ENCODE data around the gene SLAMF7.
A peak's percentile ranks its signal among the peaks of the same experiment; 100 is the strongest.
"Not testable (repeated sequence)": the region's sequence is repeated elsewhere in the genome, so short reads cannot be mapped to it uniquely, and the experiment has no call there.

Gene SLAMF7

GRCh38 chr1:160739098-160739511 is at the start of gene SLAMF7:
Gene SLAMF7, plus strand, starts transcription at chr1:160739247. Its CDS starts 55 bp downstream, at chr1:160739302.
- peak; percentile 30 to 34 for DNase-seq (ENCODE audit: low read depth in 2 of 2)

GRCh38 chr1:160692390-160692789 is 46.7 kb upstream of the SLAMF7 start:
- not testable (repeated sequence) for DNase-seq (ENCODE audit: low read depth in 2 of 2)

- DNase-seq (ENCODE audit: low read depth in 2 of 2): no peak
These were observed 36.9 kb upstream of the SLAMF7 start for GRCh38 chr1:160702100-160702499.

- no peak for DNase-seq (ENCODE audit: low read depth in 2 of 2)
These were observed 34.8 kb upstream of the SLAMF7 start for GRCh38 chr1:160704250-160704649.

- not testable (repeated sequence) for DNase-seq (ENCODE audit: low read depth in 2 of 2)
These were observed 33.8 kb upstream of the SLAMF7 start for GRCh38 chr1:160705212-160705621.

- no peak for DNase-seq (ENCODE audit: low read depth in 2 of 2)
These were observed 33.3 kb upstream of the SLAMF7 start for GRCh38 chr1:160705742-160706141.

GRCh38 chr1:160706526-160707235 is 32.4 kb upstream of the SLAMF7 start:
- no peak for DNase-seq (ENCODE audit: low read depth in 2 of 2)

- no peak for DNase-seq (ENCODE audit: low read depth in 2 of 2)
These were observed 31.6 kb upstream of the SLAMF7 start for GRCh38 chr1:160707236-160708064.

GRCh38 chr1:160708118-160708517 is 30.9 kb upstream of the SLAMF7 start:
- DNase-seq (ENCODE audit: low read depth in 2 of 2): no peak

GRCh38 chr1:160708801-160709200 is 30.2 kb upstream of the SLAMF7 start:
- DNase-seq (ENCODE audit: low read depth in 2 of 2): no peak

GRCh38 chr1:160709715-160710114 is 29.3 kb upstream of the SLAMF7 start:
- no peak for DNase-seq (ENCODE audit: low read depth in 2 of 2)

- DNase-seq (ENCODE audit: low read depth in 2 of 2): no peak
These were observed 28.4 kb upstream of the SLAMF7 start for GRCh38 chr1:160710517-160711252.

- no peak for DNase-seq (ENCODE audit: low read depth in 2 of 2)
These were observed 27.8 kb upstream of the SLAMF7 start for GRCh38 chr1:160711276-160711601.

- no peak for DNase-seq (ENCODE audit: low read depth in 2 of 2)
These were observed 27.3 kb upstream of the SLAMF7 start, which contains the start of gene CD48 for GRCh38 chr1:160711602-160712311. Gene CD48, minus strand, starts transcription at chr1:160711822. Its CDS starts 59 bp downstream, at chr1:160711763.

GRCh38 chr1:160712525-160713080 is 26.4 kb upstream of the SLAMF7 start:
- DNase-seq (ENCODE audit: low read depth in 2 of 2): not testable (repeated sequence)

- no peak for DNase-seq (ENCODE audit: low read depth in 2 of 2)
These were observed 25.9 kb upstream of the SLAMF7 start for GRCh38 chr1:160713161-160713560.

GRCh38 chr1:160714034-160714648 is 24.9 kb upstream of the SLAMF7 start:
- not testable (repeated sequence) for DNase-seq (ENCODE audit: low read depth in 2 of 2)

- DNase-seq (ENCODE audit: low read depth in 2 of 2): no peak
These were observed 23.0 kb upstream of the SLAMF7 start for GRCh38 chr1:160716013-160716412.

- DNase-seq (ENCODE audit: low read depth in 2 of 2): no peak
These were observed 21.7 kb upstream of the SLAMF7 start for GRCh38 chr1:160717306-160717705.

- DNase-seq (ENCODE audit: low read depth in 2 of 2): no peak
These were observed 20.8 kb upstream of the SLAMF7 start for GRCh38 chr1:160718210-160718609.

Data from activated CD8-positive, alpha-beta memory T cell treated with anti-CD3 and anti-CD28 coated beads for 4 hours (primary cell).